Tibial nerve (tissue), 4 donors: ENCODE data around the gene PGM5.

ENCODE experiments used
- CTCF ChIP-seq, 5 experiments: fragments of 200-600 bp in 3 of 5; fragments of 450-650 bp in 2 of 5; sonication (generic) in 3 of 5; IDR thresholded peaks; one replicate each; pipeline ENCODE4 v1.5.1; 2016 to 2019; ENCODE audit warnings: antibody characterized with exemption in 5 of 5, mild to moderate bottlenecking in 3 of 5, moderate library complexity in 2 of 5
- EP300 ChIP-seq, 2 donors: sonication (generic); formaldehyde crosslinking; IDR thresholded peaks; one replicate each; pipeline ENCODE4 v1.6.1; 2017; ENCODE audit warnings: antibody characterized with exemption in 2 of 2, mild to moderate bottlenecking in 1 of 2
- POLR2A ChIP-seq, 2 donors: fragments of 450-650 bp; IDR thresholded peaks; one replicate each; pipeline ENCODE4 v1.6.1; 2017; ENCODE audit warnings: antibody characterized with exemption in 2 of 2, mild to moderate bottlenecking in 2 of 2, moderate library complexity in 2 of 2

- TF ChIP-seq POLR2A (IDR thresholded peaks at IDR 0.05) (no peak), CTCF (IDR thresholded peaks at IDR 0.05) (no peak), EP300 (IDR thresholded peaks at IDR 0.05) (no peak)
Observed at GRCh38 chr9:68530618-68531017, 174.2 kb downstream of the PGM5 start.
